Caco-2 (cell line): Measurements from ENCODE around the gene LRRC14B. TPM values are rescaled to one million over a fixed set of nuclear protein-coding genes. Genes with fewer than 3 reads are reported as not detected.
"Not testable (repeated sequence)": the region's sequence is repeated elsewhere in the genome, so short reads cannot be mapped to it uniquely, and the experiment has no call there.

Experiments
- BruUV-seq: library from RNA; stranded (reverse); fragments of 400-500 nt; replicated peaks from 2 replicates; lab custom pipeline; 2021; lab: Mats Ljungman, UMichigan
- CTCF ChIA-PET: fragments of 300-600 bp; sonication (Branson Sonifier 250); formaldehyde crosslinking; loops from one replicate; lab custom pipeline; 2022; ENCODE audit warnings: antibody characterized with exemption; lab: Charles Lee
- POLR2A ChIA-PET: fragments of 300-600 bp; sonication (Branson Sonifier 250); formaldehyde crosslinking; loops from one replicate; lab custom pipeline; 2022; ENCODE audit warnings: antibody characterized with exemption; lab: Charles Lee
- DNase-seq, 2 experiments: peaks; one replicate each; pipeline versions ENCODE4 v3.0.0 to v3.0.0-alpha.2; 2020 to 2022
- H3K27me3 ChIP-seq: replicated peaks from 2 replicates; pipeline ENCODE4 v1.6.0; 2011; ENCODE audit warnings: low read length; ENCODE audit not compliant: control insufficient read depth, insufficient read depth
- H3K36me3 ChIP-seq: 2 replicates; pipeline ENCODE4 v1.5.1; 2011; ENCODE audit warnings: low read length; ENCODE audit not compliant: control insufficient read depth, insufficient read depth
- H3K4me1 ChIP-seq: fragments of 250-450 bp; sonication (Bioruptor Pico); 2 replicates; pipeline ENCODE4 v1.5.1; 2020; ENCODE audit warnings: mild to moderate bottlenecking
- H3K4me3 ChIP-seq: 2 replicates; pipeline ENCODE4 v1.5.1; 2011; ENCODE audit warnings: low read depth, mild to moderate bottlenecking, control low read depth, low read length
- H3K9me3 ChIP-seq: fragments of 250-450 bp; sonication (Bioruptor Pico); 2 replicates; pipeline ENCODE4 v1.5.1; 2020; ENCODE audit warnings: mild to moderate bottlenecking, moderate library complexity
- H3K27ac Mint-ChIP-seq: one replicate; pipeline ENCODE4 v1.8.0; 2022; ENCODE audit warnings: mixed read lengths; ENCODE audit not compliant: unreplicated experiment
- H3K27me3 Mint-ChIP-seq: one replicate; pipeline ENCODE4 v1.8.0; 2022; ENCODE audit warnings: mixed read lengths; ENCODE audit not compliant: insufficient read depth, unreplicated experiment
- H3K36me3 Mint-ChIP-seq: one replicate; pipeline ENCODE4 v1.8.0; 2022; ENCODE audit warnings: mild to moderate bottlenecking, mixed read lengths; ENCODE audit not compliant: insufficient read depth, unreplicated experiment
- H3K4me1 Mint-ChIP-seq: one replicate; pipeline ENCODE4 v1.8.0; 2022; ENCODE audit warnings: low read depth, mixed read lengths; ENCODE audit not compliant: unreplicated experiment
- H3K4me3 Mint-ChIP-seq: one replicate; pipeline ENCODE4 v1.8.0; 2022; ENCODE audit warnings: mild to moderate bottlenecking, moderate library complexity, mixed read lengths; ENCODE audit not compliant: unreplicated experiment
- H3K9me3 Mint-ChIP-seq: one replicate; pipeline ENCODE4 v1.8.0; 2022; ENCODE audit warnings: mixed read lengths; ENCODE audit not compliant: unreplicated experiment
- CTCF ChIP-seq, 2 experiments: fragments of 200-600 bp in 1 of 2; IDR thresholded peaks; 1 replicate in 1 of 2; 2 replicates in 1 of 2; pipeline versions ENCODE4 v1.5.1 to v1.8.0; 2011 to 2022; ENCODE audit warnings: antibody characterized with exemption in 1 of 2, control low read depth in 1 of 2, inconsistent platforms in 1 of 2, low read depth in 1 of 2, low read length in 1 of 2, mild to moderate bottlenecking in 1 of 2, moderate library complexity in 1 of 2; ENCODE audit not compliant: insufficient read depth in 1 of 2, severe bottlenecking in 1 of 2, unreplicated experiment in 1 of 2
- intact Hi-C: fragments of 100-400 bp; cut with micrococcal nuclease; formaldehyde crosslinking; loops from one replicate; pipeline ENCODE4 v1.10.0; 2022; ENCODE audit not compliant: unreplicated experiment
- total RNA-seq: library from RNA; stranded (reverse); gene quantifications from 2 replicates; pipeline ENCODE4 v1.2.3, GENCODE V29; 2022

The LRRC14B gene
- total RNA-seq, 1 experiment from 2014 or later, result not detected

- Histone ChIP-seq H3K4me3 (no peak overlapping the region), H3K36me3 (peaks cover 4% of the 10 kb centered on the region), H3K27me3 (no peaks in the 10 kb centered on the region), H3K9me3 (no peaks in the 10 kb centered on the region), H3K4me1 (no peaks in the 10 kb centered on the region)
- BruUV-seq, result no TSS peak
- no peak for DNase-seq
- H3K9me3 Mint-ChIP-seq, result no peaks in the 10 kb centered on the region
- H3K4me3 Mint-ChIP-seq, result no peak overlapping the region
- H3K36me3 Mint-ChIP-seq, result peaks cover 90% of the 10 kb centered on the region
- H3K4me1 Mint-ChIP-seq, result no peaks in the 10 kb centered on the region
- ChIA-PET POLR2A (no interaction called here), CTCF (no interaction called here)
- H3K27ac Mint-ChIP-seq, result no peak overlapping the region
- intact Hi-C loops, result no loop called here
- no peaks in the 10 kb centered on the region for H3K27me3 Mint-ChIP-seq
- no peak for TF ChIP-seq CTCF (IDR thresholded peaks at IDR 0.05; ENCODE audit: insufficient read depth in 1 of 2, low read depth in 1 of 2, low read length in 1 of 2, severe bottlenecking in 1 of 2, unreplicated experiment in 1 of 2)
Observed at GRCh38 chr5:230711-231110, 39.4 kb downstream of the LRRC14B start.

DNA sequence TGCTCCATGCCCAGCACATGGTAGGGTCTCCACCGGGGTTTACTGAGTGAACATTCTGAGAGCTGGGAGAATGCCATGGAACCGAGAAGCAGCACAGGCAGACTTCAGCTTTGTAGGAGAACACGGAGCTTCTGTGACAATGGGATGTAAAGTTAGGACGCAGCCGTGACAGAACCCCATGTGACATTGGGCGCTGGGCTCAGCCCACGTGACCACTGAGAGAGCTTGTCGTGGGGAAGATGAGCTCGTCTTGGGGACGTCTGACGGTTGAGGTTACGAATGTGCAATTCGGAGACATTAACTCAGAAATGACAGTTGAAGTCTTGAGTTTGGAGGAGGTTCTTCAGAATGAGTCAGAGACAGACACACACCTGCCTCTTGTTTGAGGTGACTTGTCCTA, 40.4 kb downstream of the LRRC14B start:
- intact Hi-C loops, result no loop called here
- H3K9me3 Mint-ChIP-seq, result no peaks in the 10 kb centered on the region
- H3K9me3 ChIP-seq, result no peaks in the 10 kb centered on the region
- no peak for DNase-seq
- no peak overlapping the region for H3K27ac Mint-ChIP-seq
- no peaks in the 10 kb centered on the region for H3K27me3 ChIP-seq
- peaks cover 3% of the 10 kb centered on the region for H3K36me3 ChIP-seq
- CTCF ChIA-PET, result no interaction called here
- no peak overlapping the region for H3K4me3 ChIP-seq
- no peaks in the 10 kb centered on the region for H3K4me1 ChIP-seq
- no peaks in the 10 kb centered on the region for H3K27me3 Mint-ChIP-seq
- BruUV-seq, result no TSS peak
- peaks cover 82% of the 10 kb centered on the region for H3K36me3 Mint-ChIP-seq
- H3K4me1 Mint-ChIP-seq, result no peaks in the 10 kb centered on the region
- POLR2A ChIA-PET, result no interaction called here
- TF ChIP-seq CTCF (IDR thresholded peaks at IDR 0.05; ENCODE audit: insufficient read depth in 1 of 2, low read depth in 1 of 2, low read length in 1 of 2, severe bottlenecking in 1 of 2, unreplicated experiment in 1 of 2), result no peak
- no peak overlapping the region for H3K4me3 Mint-ChIP-seq

DNA sequence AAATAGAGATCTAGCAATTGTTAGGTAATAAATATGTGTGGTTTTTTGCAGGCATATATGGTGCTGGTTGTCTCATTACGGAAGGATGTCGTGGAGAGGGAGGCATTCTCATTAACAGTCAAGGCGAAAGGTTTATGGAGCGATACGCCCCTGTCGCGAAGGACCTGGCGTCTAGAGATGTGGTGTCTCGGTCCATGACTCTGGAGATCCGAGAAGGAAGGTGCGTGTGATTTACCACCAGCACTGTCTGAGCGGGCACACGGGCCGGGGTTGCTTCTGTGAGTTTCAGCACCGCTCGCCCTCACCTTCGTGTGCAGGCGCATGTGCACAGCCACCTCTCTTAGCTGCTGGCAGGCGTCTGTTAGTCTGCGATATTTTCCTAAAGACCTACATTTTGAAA, 42.1 kb downstream of the LRRC14B start:
- H3K4me1 Mint-ChIP-seq, H3K4me1 ChIP-seq, intact Hi-C loops, BruUV-seq, H3K36me3 ChIP-seq, DNase-seq, H3K27me3 Mint-ChIP-seq, H3K4me3 ChIP-seq, H3K9me3 Mint-ChIP-seq, H3K9me3 ChIP-seq, POLR2A ChIA-PET, H3K27me3 ChIP-seq, H3K27ac Mint-ChIP-seq, H3K4me3 Mint-ChIP-seq, CTCF ChIA-PET: not testable (repeated sequence)
- peaks cover 74% of the 10 kb centered on the region for H3K36me3 Mint-ChIP-seq

GRCh38 chr5:234450-234849, 43.2 kb downstream of the LRRC14B start:
- H3K9me3 ChIP-seq, result no peaks in the 10 kb centered on the region
- Mint-ChIP-seq H3K9me3 (no peaks in the 10 kb centered on the region), H3K4me1 (no peaks in the 10 kb centered on the region), H3K4me3 (no peak overlapping the region), H3K27me3 (no peaks in the 10 kb centered on the region), H3K36me3 (peaks cover 71% of the 10 kb centered on the region), H3K27ac (no peak overlapping the region)
- POLR2A ChIA-PET, result no interaction called here
- no peak for TF ChIP-seq CTCF (IDR thresholded peaks at IDR 0.05; ENCODE audit: insufficient read depth in 1 of 2, low read depth in 1 of 2, low read length in 1 of 2, severe bottlenecking in 1 of 2, unreplicated experiment in 1 of 2)
- CTCF ChIA-PET, result no interaction called here
- no peaks in the 10 kb centered on the region for H3K27me3 ChIP-seq
- H3K4me3 ChIP-seq, result no peak overlapping the region
- H3K4me1 ChIP-seq, result no peaks in the 10 kb centered on the region
- BruUV-seq, result no TSS peak
- intact Hi-C loops, result no loop called here
- H3K36me3 ChIP-seq, result peaks cover 4% of the 10 kb centered on the region
- DNase-seq, result no peak

GRCh38 chr5:235527-235926, 44.2 kb downstream of the LRRC14B start:
- DNase-seq, BruUV-seq, H3K4me1 Mint-ChIP-seq, H3K9me3 ChIP-seq, H3K27ac Mint-ChIP-seq, CTCF ChIA-PET, H3K9me3 Mint-ChIP-seq, POLR2A ChIA-PET, H3K4me3 ChIP-seq, H3K4me1 ChIP-seq, H3K4me3 Mint-ChIP-seq, H3K36me3 ChIP-seq, H3K27me3 ChIP-seq, H3K27me3 Mint-ChIP-seq, intact Hi-C loops: not testable (repeated sequence)
- H3K36me3 Mint-ChIP-seq, result peaks cover 76% of the 10 kb centered on the region
